CD4-positive, alpha-beta T cell treated with Interleukin-17A for 1 hour (primary cell): ENCODE measurements around the gene IMP4.

ENCODE experiments used
- DNase-seq: peaks from one replicate; pipeline ENCODE4 v3.0.0-alpha.2; 2020

Gene IMP4

DNA sequence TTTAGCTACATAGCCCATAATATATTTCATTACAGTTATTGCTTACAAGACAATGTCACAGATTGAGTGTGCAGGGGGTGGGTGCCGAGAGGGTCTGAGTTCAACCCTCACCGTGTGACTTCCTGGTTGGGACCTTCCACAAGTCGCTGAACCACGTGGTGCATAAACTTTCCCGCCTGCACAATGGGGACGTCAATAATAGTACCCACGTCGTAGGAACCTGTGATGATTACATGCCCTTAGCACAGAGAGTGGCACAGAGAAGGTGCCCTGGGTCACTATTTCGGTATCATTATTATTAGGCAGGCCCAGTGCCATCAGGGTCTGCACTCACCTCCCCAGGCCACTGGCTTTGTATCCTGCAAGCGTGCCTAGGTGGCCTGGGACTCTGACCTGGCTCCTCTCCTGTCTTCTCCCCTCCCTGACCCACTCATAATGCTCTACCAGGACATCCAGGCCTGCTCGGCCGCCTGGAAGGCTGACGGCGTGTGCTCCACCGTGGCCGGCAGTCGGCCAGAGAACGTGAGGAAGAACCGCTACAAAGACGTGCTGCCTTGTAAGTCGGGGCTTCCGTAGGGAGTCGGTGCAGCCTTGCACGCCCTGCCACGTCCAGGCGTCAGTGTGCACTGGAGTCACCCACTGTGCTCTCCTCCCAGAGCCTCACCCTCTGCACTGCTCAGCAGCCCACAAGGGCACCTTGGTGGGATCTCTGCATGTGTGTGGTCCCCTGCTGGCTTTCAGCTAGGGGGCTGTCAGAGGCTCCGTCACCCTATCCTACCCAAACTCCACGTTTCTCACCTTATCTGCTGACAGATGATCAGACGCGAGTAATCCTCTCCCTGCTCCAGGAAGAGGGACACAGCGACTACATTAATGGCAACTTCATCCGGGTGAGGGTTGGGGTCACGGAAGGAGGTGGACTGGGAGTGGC, 16.0 kb downstream of the IMP4 start:
- no peak for DNase-seq

DNA sequence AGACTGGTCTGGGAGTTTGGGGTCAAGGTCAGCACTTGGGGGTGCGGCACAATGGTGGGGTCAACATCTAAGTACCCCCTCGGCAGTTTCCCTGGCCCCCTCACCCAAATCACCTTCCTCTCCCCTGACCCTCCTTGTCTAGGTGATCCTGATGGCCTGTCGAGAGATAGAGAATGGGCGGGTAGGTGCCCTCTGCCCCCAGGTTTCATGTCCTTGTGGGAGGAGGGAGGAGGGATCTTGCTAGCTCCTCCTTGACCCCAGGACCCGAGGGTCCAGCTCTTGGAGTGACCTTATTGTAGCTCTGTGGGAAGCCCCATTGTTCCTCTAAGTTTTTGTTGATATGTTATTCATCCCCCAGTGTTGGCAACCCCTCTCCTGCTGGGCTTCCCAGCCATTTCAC, 16.8 kb downstream of the IMP4 start:
- no peak for DNase-seq

DNA sequence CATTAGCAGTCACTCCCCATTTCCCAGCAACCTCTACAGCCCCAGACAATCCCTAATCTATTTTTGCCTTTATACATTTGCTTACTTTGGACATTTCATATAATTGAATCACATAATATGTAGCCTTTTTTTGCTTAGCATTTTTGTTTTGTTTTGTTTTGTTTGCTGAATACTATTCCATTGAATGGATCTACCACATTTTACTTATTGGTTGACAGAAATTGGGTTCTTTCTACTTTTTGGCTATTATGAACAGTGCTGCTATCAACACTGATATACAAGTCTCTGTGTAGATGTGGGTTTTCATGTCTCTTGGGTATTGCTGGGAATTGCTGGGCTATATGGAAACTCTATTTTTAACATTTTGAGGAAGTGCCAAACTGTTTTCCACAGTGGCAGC, 20.8 kb downstream of the IMP4 start:
- no peak for DNase-seq

DNA sequence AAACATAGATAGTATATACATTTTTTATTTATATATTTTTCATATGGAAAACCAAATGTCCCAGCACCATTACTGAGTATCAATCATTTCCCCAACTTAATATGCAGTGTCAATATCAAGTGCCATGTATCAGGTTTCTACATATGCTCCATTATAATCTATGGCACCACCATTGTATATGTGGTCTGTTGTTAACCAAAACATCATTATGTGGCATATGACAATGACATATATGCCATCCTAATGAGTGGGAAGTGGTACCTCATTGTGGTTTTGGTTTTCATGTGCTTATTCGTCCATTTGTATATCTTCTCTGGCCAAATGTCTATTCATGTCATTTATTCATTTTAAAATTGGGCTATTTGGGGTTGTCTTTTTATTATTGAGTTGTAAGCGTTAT, 22.4 kb downstream of the IMP4 start:
- no peak for DNase-seq

DNA sequence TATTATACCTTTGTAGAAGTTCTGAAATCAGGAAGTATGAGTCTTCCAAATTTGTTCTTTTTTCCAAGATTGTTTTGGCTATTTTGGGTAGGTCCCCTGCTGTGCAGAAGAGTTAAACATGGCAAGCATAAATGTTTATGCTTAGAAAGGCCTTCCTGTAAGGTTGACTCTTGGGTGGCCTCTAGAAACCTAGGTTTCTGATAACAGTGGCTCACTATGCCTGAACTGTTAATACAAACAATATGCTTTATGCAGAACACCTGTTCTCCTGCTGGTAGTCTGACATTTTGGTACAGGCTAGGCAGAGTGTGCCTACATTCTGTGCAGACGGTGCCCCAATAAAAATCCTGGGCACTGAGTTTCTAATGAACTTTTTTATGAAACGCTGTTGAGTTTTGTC, 23.3 kb downstream of the IMP4 start:
- no peak for DNase-seq

DNA sequence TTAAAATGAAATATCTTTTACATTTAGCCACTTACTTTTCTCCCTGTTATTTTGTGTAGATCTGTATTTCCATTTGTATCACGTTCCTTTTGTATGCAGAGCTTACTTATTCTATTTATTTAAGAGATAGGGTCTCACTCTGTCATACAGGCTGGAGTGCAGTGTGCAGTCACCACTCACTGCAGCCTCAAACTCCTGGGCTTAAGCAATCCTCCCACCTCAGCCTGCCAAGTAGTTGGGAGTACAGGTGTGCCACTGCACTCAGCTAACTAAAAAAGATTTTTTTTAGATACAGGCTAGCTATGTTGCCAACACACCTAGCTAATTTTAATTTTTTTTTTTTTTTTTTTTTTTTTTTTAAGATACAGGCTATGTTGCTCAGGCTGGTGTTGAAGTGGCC, 24.0 kb downstream of the IMP4 start:
- no peak for DNase-seq

DNA sequence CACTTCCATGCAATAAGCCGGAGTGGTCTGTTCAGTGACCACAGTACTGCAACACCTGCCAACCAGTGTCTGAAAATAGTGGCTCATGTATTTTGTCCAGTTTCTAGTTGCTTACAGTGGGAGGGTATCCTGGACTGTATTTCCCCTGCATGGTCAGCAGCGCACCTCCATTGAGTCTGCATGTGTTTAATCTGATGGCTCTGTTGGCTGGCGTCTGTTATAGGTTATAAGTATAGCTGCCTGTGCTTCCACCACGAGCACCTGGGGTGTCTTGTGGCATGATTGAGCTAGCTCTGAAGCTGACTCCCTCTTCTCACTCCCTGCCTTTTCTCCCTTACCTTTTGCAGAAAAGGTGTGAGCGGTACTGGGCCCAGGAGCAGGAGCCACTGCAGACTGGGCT, 26.1 kb downstream of the IMP4 start:
- no peak for DNase-seq

DNA sequence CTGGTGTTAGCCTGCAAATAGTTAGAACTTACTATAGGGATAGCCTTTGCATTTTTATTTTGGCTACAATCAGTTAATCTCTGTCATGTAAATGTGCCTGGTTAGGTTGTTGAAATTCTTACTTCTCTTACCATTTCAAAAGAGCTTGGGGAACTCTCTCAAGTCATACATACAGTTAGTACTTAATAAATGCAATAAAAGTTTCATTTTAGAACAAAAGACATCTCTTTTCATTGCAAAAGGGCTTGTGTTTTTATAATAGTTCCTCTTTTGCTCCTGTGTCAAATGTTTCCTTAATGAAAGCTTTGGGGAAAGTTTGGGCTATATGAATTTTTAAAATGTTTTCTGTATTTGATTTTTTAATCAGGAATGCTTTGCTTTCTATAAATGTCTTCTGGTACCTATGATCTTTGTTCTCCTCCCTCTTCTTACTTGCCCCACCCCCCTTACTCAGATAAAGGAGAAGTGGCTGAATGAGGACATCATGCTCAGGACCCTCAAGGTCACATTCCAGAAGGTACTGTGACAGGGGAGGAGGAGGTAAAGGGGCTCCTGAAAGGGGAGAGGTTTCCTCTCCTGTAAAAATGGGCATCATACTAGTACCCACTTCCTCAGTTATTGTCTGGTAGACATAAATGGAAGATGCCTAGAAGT, 26.7 kb downstream of the IMP4 start:
- DNase-seq, result no peak

DNA sequence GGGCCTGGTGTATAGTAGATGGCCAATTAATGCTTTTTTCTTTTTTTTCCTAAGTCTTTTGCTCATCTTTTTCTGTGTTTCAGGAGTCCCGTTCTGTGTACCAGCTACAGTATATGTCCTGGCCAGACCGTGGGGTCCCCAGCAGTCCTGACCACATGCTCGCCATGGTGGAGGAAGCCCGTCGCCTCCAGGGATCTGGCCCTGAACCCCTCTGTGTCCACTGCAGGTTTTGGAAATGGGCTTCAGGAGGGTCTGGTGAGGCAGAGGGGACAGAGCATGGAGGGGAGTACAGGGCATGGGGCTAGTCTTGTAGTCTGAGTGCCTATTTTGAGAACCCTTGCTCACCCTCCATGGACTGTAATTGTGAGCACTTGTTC, 27.3 kb downstream of the IMP4 start:
- no peak for DNase-seq

DNA sequence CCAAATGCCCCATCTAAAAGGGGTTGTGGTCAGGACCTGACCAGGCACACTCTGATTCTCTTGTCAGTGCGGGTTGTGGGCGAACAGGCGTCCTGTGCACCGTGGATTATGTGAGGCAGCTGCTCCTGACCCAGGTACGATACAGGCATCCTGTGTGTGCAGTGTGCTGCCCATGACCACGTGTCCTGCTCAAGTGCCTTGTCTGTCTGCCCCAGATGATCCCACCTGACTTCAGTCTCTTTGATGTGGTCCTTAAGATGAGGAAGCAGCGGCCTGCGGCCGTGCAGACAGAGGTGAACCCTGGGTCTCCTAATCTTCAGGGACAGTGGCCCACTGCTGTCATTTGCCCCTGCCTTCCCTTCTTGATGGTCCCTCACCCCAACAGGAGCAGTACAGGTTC, 27.8 kb downstream of the IMP4 start:
- DNase-seq, result peak; percentile 71

DNA sequence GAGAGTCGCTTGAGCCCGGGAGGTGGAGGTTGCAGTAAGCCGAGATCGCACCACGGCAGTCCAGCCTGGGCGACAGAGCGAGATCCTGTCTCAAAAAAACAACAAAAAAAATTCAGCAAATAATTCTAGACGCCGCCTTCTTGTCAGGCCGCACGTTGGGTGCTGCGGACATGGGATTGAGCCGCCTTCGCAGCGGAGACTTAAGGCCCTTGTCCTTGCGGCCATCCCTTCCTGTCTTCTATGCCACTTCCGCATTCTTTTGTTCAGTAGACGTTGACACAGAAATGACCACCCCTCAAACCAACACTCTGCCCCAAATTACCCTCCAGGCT, 29.0 kb downstream of the IMP4 start:
- no peak for DNase-seq

DNA sequence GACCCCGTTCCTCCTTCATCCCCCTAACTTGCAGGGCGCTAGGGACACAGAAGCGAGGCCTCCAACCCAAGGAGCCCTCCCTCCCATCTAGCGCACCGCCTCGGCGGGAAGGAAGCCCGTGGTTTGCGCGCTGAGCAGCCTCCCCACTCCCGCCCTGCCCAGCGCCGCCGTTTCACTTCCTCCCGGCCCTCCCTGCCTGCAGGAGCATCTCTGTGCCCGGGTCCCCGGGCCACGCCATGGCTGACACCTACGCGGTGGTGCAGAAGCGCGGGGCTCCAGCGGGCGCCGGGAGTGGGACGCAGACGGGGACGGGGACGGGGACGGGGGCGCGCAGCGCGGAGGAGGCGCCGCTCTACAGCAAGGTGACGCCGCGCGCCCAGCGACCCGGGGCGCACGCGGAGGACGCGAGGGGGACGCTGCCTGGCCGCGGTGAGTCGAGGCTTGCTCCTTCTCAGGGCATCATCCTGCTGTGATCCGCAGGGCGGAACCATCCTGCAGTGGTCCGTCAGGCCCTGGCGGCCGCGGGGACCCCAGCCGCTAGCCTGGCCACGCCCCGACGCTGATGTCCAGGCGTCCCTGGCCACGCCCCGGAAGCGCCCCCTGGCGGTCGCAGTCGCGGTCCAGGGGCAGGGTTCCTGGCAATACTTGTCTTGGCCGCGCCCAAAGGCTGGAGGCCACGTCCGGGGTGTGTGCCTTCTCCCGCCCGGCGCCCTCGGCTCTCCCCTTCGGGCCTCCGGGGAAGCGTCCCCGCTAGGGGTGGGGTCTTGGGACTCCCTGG, 29.5 kb downstream of the IMP4 start:
- peak; percentile 72 for DNase-seq

DNA sequence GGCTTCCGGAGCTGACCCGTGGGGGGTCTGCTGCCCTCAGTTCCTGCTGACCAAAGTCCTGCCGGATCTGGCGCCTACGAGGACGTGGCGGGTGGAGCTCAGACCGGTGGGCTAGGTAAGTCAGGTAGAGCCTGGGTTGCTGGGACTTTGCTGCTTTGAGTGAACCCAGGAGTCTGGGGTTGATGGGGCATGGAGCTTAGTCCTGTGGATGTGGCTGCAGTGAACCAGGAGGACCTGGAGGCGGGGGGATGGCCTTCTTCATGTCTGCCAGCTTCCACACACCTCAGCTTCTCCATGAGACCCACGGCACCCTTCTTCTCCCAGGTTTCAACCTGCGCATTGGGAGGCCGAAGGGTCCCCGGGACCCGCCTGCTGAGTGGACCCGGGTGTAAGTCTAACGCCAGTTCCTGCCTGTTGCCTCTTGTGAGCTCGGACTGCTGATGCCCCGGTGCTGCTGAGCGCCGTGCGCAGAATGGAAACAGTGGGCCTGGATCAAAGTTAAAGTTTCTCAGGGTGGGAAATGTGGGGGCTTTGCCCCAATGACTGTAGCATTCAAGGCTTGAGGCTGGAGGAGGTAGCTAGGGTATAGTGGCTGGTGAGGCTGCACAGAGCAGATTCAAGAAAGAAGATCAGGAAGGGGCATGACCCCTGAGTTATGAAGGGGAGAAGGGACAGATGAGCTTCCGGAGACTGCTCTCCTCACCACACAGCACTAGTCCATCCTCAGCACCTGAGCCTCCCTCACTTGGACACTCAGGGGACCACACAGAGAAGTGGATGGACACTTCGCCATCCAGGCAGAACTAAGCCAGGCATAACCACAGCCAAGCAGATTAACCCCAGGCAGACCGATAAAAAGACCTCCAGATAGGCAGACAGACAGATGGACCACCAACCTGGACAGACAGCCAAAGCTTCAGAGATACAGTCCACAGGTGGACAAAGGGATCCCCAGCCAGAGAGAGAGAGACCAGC, 30.4 kb downstream of the IMP4 start:
- DNase-seq, result no peak

DNA sequence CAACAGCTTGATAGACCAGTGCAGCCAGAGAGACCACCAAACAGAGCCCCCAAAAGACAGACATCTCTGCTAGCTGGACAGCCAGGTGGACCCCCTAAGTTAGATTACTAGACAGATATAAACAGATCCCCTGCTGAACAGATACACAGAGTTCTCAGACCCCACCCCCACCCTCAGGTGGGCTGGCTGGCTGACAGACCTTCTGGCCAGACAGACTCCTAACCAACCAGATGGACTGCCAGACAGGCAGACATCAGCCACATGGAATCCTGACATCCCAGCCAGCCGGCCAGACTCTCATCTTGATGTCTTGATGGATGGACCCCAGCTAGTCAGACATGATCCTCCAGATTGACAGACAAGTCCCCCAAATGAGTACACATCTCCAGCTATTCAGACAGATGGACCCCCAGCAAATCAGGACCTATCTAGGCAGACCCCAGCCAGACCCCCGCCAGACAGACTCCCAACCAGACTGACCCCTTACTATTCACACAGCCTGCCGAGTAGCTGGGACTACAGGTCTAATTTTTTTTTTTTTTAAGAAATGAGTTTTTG, 31.2 kb downstream of the IMP4 start:
- no peak for DNase-seq

DNA sequence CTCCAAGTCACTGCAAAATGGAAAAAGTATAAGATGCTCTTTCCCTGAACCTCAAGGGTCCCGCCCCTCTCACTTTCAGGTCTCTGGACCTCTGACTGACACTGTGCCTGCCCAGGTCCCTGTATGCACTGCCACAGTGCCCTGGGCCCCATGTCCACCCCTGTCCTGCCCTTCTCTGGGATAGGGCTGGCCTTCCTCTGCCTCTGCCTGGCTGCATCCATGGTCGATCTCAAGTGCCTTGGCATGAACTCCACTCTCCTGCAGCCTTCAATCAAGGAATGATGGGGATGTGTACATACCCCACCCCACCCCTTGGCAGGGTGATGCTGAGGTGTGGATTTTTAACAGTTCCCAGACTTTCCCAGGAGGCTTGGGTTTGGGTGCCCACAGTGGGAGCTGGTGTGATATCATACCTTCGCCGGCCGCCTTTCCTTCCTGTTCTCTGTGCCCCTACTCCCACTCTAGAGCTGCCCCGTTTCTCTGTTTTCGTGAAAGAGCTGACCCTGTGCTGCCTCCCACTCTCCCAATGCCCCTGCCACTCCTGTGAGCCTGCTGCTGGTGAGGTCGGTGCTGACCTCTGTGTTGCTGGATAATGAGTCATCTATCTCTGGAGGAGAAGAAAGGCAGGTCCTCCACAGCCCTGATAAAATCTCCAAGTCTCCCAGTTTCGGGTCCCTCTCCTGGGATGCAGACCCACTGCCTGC, 32.0 kb downstream of the IMP4 start:
- DNase-seq, result no peak

DNA sequence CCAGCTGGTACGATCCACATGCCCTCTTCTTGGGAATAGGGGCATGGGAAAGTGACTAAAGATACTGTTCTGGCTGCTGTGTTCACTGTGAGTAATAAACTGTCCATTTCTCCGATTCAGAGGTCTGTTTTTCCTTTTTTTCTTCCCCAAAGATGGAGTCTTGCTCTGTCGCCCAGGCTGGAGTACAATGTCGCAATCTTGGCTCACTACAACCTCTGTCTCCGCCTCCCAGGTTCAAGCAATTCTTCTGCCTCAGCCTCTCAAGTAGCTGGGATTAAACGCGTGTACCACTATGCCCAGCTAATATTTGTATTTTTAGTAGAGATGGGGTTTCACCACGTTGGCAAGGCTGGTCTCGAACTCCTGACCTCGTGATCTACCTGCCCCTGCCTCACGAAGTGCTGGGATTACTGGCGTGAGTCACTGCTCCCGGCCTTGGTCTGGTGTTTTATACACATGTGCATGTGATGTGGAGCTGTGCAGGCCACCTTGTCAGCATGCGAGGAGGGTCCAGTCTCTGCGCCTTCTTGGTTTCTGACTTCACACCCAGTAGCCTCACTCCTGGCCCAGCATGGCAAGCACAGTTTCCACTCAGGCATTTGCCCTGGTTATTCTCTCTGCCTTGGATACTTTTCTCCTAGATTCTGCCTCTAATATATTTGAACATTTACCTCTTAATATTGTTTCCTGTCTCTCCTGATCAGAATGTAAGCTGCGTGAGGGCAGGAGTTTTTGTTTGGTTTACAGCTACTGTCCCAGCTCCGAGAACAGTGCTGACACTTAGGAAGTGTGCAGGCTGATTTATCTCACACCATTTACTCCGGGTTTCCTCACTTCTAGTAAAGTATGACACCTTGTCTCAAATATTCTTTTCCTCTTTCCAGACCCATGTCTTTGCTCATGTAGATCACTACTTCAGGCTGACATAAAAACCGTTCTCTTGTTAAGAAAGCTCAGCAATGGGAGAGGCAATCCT, 32.9 kb downstream of the IMP4 start:
- DNase-seq, result no peak

DNA sequence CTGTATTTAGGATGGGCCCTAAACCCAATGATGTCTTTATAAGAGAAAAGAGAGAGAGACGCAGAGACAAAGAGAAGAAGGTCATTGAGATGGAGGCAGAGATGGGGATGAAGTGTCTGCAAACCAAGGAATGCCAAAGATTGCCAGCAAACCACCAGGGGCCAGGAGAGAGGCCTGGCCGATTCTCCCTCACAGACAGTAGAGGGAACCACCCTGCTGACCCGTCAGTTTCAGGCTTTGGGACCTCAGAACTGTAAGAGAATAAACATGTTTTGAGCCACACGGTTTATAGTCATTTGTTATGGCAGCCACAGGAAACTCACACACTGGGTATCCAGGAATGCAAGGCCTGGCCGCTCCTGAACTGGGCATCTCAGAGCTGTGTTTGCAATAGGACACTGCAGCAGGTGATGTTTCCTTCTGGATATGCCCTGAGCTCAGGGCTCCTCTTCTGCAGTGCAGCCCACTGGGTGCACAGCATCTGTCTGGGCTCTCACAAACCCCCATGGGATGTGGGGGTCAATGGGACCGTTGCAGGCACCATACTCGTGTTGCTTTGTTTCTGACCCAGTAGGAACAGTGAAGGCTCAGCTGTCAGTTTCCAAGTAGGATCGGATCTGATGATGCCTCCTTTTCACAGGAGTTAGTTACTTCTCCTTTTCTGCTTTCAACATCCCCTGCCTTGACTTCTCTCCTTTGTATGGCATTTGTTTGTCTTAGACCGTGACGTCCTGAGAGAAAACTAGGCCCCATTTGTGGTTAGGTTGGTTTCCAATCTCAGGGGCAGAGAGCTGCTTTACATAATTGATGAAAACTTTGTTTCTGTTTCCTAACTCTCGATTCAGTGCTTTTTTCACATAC, 34.0 kb downstream of the IMP4 start:
- no peak for DNase-seq

DNA sequence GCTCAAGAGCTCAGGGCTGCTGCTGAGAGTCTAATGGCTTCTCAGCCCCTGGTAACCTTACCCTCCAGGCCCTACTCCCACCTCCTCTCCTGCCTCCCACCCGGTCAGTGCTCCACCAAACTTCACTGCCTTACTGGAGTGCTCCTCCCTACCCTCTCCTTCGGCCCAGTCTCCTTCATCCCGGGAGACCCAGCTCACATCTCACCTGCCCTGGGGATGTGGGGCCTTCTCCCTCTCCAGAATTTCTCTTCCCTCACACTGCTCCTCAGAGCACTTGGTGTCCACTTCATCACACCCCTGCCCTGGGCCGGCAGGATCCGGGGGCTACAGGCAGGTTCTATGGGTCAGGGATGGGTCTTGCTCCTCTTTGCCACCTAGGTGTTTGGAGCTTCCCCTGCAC, 34.8 kb downstream of the IMP4 start:
- no peak for DNase-seq

DNA sequence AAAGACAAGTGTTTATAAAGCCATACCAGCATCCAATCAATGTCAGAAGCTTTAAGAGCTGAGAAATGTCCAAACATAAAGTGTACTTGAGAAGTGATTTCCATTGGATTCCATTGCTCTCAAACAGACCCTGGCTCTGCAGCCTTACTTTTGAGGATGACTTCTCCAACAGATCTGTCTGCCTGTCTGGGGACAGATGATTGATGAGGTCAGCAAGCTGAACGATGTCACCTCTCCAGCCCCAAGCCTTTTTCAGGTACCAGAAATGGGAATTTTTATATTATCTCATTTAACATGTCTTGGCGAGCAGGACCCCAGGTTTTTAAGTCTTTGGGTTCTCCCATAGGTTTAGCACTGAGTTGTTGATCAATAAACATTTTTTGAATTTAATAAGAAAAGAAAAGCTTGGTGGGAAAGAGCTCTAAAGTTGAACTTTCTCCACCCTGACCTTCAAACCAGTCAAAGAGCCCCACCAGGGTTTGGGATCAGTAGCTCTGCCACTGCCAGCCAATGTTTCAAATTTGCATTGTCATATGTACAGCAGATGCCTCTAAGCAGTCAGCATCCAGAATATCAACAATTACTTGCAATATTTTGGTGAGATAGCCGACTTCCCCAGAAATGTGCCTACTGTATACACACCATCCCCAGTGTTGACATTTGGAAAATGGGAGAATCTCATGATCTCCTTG, 35.7 kb downstream of the IMP4 start:
- DNase-seq, result no peak
